RWPE2 (cell line): ENCODE measurements around the gene AMPH.

Experiments
- ATAC-seq: fragments of 200-7000 bp; cut with Tn5 transposase; 3 replicates; pipeline ENCODE4 v1.9.1; 2021; ENCODE audit warnings: low read depth
- DNase-seq: peaks from one replicate; pipeline ENCODE4 v3.0.0-alpha.2; 2020; ENCODE audit warnings: low spot score
- H3K27ac ChIP-seq: fragments of 450-650 bp; 2 replicates; pipeline ENCODE4 v1.5.1; 2017; ENCODE audit warnings: mild to moderate bottlenecking; ENCODE audit not compliant: poor library complexity, severe bottlenecking
- H3K27me3 ChIP-seq: fragments of 250-450 bp; sonication (Bioruptor Pico); 2 replicates; pipeline ENCODE4 v1.5.1; 2021; ENCODE audit warnings: mild to moderate bottlenecking, moderate library complexity; ENCODE audit not compliant: insufficient read depth, poor library complexity, severe bottlenecking
- H3K36me3 ChIP-seq: fragments of 250-450 bp; sonication (Bioruptor Pico); 2 replicates; pipeline ENCODE4 v1.5.1; 2020; ENCODE audit warnings: low read depth, mild to moderate bottlenecking, moderate library complexity
- H3K4me1 ChIP-seq: fragments of 250-450 bp; sonication (Bioruptor Pico); 2 replicates; pipeline ENCODE4 v1.5.1; 2021; ENCODE audit warnings: mild to moderate bottlenecking, moderate library complexity; ENCODE audit not compliant: insufficient read depth, poor library complexity, severe bottlenecking
- H3K4me3 ChIP-seq: fragments of 250-450 bp; sonication (Bioruptor Pico); 2 replicates; pipeline ENCODE4 v1.5.1; 2021; ENCODE audit warnings: mild to moderate bottlenecking, moderate library complexity; ENCODE audit not compliant: severe bottlenecking
- H3K9me3 ChIP-seq: fragments of 250-450 bp; sonication (Bioruptor Pico); 2 replicates; pipeline ENCODE4 v1.5.1; 2021; ENCODE audit warnings: mild to moderate bottlenecking, moderate library complexity; ENCODE audit not compliant: severe bottlenecking
- CTCF ChIP-seq: fragments of 450-650 bp; IDR thresholded peaks from one replicate; pipeline ENCODE4 v1.5.1; 2017; ENCODE audit warnings: mild to moderate bottlenecking, moderate library complexity; ENCODE audit not compliant: poor library complexity, severe bottlenecking

The AMPH gene

GRCh38 chr7:38669965-38670520, 38.9 kb upstream of the AMPH start:
- DNase-seq: no peak
- no peaks in the 10 kb centered on the region for H3K27me3 ChIP-seq
- H3K9me3 ChIP-seq: no peaks in the 10 kb centered on the region
- H3K36me3 ChIP-seq: no peaks in the 10 kb centered on the region
- TF ChIP-seq CTCF: no peak
- no peak for ATAC-seq
- peaks cover 10% of the 10 kb centered on the region for H3K4me1 ChIP-seq
- no peak overlapping the region for H3K27ac ChIP-seq
- H3K4me3 ChIP-seq: no peak overlapping the region

GRCh38 chr7:38664972-38665371, 33.8 kb upstream of the AMPH start:
- H3K4me3 ChIP-seq: no peak overlapping the region
- no peaks in the 10 kb centered on the region for H3K36me3 ChIP-seq
- no peak for ATAC-seq
- no peaks in the 10 kb centered on the region for H3K9me3 ChIP-seq
- TF ChIP-seq CTCF: no peak
- no peak overlapping the region for H3K27ac ChIP-seq
- no peaks in the 10 kb centered on the region for H3K27me3 ChIP-seq
- H3K4me1 ChIP-seq: no peaks in the 10 kb centered on the region
- no peak for DNase-seq

DNA sequence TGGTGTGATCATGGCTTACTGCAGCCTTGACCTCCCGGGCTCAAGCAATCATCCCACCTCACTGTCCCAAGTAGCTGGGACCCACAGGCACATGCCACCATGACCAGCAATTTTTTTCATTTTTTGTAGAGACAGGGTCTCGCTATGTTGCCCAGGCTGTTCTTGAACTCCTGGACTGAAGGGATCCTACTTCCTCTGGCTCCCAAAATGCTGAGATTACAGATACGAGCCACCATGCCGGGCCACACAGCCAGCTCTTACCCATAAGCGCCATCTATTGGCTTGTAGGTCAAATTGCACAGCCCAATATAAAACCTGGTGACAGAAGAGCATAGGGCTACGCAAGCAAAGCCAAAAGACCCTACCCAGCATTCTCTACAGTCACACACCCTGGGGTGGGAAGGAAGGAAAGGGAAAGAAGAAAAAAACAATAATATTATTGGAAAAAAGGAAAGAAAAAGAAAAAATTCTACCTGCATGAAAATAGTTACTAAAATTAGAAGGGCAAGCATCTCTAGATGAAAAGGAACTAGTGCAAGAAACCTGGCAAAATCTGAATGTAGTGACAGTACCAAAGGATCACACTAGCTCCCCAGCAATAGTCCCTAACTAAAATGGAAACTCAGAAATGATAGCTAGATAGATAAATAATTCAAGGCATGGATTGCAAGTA, 29.4 kb upstream of the AMPH start:
- TF ChIP-seq CTCF: peak; percentile 52

DNA sequence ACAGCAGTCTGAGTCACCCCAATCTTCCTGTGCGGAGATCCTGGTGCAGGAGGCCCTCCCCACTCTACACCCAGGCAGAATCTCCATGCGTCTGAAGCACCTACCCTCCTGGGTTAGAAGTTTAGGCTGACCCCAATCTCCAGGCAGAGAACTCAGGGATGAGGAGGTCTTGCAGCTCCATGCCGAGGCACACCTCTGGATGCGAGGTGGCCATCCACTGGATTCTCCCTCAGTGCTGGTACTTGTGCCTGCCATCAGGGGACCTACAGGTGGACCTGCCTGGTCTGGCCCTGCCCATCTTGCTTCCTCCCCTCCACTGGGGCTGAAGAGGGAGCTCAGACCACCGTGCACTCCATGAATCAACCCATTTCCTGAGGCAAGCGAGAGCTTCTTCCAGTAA, 28.8 kb upstream of the AMPH start:
- no peaks in the 10 kb centered on the region for H3K27me3 ChIP-seq
- no peak for TF ChIP-seq CTCF
- no peak overlapping the region for H3K4me3 ChIP-seq
- no peak overlapping the region for H3K27ac ChIP-seq
- no peak for DNase-seq
- no peaks in the 10 kb centered on the region for H3K4me1 ChIP-seq
- no peak for ATAC-seq
- no peaks in the 10 kb centered on the region for H3K36me3 ChIP-seq
- H3K9me3 ChIP-seq: no peaks in the 10 kb centered on the region

More for the DNA sequence above, 29.4 kb upstream of the AMPH start:
- H3K27ac ChIP-seq: no peak overlapping the region
- no peaks in the 10 kb centered on the region for H3K9me3 ChIP-seq
- DNase-seq (no peak), ATAC-seq (no peak)
- H3K4me3 ChIP-seq: no peak overlapping the region
- H3K36me3 ChIP-seq: no peaks in the 10 kb centered on the region
- H3K4me1 ChIP-seq: no peaks in the 10 kb centered on the region
- no peaks in the 10 kb centered on the region for H3K27me3 ChIP-seq

DNA sequence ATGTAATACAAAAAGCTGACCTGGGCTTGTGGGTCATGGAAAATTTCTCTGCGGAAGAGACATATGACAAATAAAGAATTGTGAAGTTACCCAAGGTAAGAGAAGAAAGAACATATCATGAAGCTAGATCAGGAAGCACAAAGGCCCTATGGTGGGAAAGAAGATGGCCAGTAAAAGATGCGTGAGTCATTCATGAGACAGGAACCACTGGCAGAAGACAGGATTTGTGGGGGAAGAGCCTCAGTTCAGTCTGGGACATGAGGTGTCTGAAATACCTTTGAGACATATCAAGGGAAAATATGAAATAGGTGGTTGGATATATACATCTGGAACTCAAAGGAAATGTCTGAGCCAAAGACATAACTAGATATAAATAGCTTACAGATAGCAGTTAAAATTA, 27.7 kb upstream of the AMPH start:
- no peak overlapping the region for H3K4me3 ChIP-seq
- H3K27me3 ChIP-seq: no peaks in the 10 kb centered on the region
- DNase-seq: no peak
- no peaks in the 10 kb centered on the region for H3K36me3 ChIP-seq
- no peaks in the 10 kb centered on the region for H3K9me3 ChIP-seq
- H3K27ac ChIP-seq: no peak overlapping the region
- ATAC-seq: no peak
- no peaks in the 10 kb centered on the region for H3K4me1 ChIP-seq
- TF ChIP-seq CTCF: no peak
